CD4-positive, alpha-beta T cell treated with Interleukin-1 beta for 1 hour (primary cell): ENCODE measurements around the gene HYLS1.
"Not testable (repeated sequence)": the region's sequence is repeated elsewhere in the genome, so short reads cannot be mapped to it uniquely, and the experiment has no call there.

ENCODE experiments used
- DNase-seq, 2 donors: peaks; one replicate each; pipeline ENCODE4 v3.0.0-alpha.2; 2020 to 2022

HYLS1 gene

DNA sequence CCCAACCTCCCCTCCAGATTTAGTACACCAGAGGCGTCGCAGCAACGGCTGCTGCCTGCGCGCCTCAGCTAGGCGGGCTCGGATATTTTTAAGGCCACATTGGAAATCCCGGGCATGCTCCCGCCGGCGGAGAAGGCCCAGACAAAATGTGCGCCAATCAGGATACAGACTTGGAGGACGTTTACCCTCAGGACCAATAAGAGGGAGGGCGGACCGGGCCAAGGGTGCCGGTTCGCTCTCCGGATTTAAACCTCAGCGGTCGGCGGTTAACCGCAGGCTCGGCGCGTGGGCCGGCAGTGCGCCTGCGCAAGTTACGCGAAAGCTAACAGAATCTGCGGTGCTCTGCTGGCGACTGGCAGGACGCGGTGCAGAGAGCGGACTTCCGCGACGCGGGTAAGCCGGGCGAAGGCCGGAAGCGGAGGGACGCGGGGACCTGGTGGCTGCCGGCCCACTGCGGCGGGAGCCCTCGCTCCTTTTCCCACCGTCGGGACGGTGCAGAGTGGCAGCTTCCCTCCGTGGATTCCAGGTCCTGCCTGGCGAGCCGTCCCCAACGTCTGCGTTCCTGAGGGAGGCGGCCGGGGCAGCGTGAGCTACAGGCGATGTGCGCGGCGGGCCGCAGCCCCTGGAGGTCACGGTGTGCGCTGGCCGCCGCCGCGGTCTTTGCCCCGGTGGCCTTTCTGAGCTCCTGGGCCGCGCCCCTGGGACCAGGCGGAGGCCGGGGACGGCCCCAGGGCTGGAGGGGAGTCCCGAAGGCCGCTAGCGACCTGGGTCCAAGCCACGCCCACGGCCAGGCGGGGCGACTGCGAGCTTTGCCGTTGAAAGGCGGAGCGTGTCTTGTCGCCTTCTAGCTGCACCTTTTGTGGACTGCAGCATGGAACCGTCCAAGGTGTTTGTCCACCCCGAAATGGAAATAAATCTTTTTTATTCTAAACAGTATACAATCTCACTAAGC lies at the start of gene HYLS1:
Gene HYLS1 (plus strand): TSS at position 296 of the 952 bp plus-strand sequence. CDS start 11,701 bp downstream, outside the sequence.
- DNase-seq: peak; percentile 96

DNA sequence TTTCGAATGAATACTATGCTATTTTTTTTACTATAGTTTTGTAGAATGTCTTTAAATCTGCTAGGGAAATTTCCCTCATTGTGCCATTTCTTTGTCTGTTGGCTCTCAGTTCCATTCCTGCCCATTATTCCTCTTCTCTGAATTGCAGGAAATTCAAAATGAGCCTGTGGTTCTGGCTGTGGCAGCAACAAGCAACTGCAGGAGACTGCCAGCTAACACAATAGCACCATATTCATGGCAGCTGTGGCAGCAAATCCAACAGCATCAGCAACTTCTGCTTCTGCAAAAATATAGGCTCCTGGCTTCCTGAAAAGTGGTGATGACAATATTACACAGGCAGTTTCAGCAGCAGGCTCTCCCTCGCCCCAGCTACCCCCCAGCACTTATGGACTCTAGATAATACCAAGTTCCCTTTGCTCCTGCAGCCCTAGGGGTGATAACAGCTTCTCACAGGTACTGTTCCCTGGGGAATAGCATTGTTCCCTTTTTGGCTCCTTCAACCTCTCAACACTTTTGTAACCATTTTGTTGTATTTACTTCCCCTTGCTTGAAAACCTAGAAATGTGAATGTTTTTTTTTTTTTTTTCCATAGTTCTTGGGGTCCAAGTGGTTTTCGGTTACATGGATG lies 45.0 kb upstream of the HYLS1 start:
- DNase-seq: no peak

DNA sequence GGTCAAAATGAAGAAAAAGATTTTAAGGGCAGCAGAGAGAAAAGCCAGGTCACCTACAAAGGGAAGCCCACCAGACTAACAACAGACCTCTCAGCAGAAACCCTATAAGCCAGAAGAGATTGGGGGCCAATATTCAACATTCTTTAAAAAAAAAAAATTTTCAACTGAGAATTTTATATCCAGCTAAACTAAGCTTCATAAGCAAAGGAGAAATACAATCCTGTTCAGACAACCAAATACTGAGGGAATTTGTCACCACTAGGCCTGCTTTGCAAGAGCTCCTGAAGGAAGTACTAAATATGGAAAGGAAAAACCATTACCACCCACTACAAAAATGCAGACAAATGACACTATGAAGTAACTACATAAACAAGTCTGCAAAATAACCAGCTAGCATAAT lies 41.3 kb upstream of the HYLS1 start:
- no peak for DNase-seq

DNA sequence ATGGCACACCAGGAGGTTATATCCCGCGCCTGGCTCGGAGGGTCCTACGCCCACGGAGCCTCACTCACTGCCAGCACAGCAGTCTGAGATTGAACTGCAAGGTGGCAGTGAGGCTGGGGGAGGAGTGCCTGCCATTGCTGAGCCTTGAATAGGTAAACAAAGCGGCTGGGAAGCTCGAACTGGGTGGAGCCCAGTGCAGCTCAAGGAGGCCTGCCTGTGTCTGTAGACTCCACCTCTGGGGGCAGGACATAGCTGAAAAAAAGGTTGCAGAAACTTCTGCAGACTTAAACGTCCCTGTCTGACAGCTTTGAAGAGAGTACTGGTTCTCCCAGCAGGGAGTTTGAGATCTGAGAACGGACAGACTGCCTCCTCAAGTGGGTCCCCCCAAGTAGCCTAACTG lies 29.8 kb upstream of the HYLS1 start:
- not testable (repeated sequence) for DNase-seq

- DNase-seq: not testable (repeated sequence)
Observed at GRCh38 chr11:125862786-125863185, 24.7 kb upstream of the HYLS1 start.

DNA sequence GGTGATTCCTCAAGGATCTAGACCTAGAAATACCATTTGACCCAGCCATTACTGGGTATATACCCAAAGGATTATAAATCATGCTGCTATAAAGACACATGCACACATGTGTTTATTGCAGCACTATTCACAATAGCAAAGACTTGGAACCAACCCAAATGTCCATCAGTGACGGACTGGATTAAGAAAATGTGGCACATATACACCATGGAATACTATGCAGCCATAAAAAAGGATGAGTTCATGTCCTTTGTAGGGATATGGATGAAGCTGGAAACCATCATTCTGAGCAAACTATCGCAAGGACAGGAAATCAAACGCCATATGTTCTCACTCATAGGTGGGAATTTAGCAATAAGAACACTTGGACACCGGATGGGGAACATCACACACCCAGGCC lies 22.1 kb upstream of the HYLS1 start:
- DNase-seq: not testable (repeated sequence)

- no peak for DNase-seq
Observed at GRCh38 chr11:125869521-125869920, 17.9 kb upstream of the HYLS1 start.

DNA sequence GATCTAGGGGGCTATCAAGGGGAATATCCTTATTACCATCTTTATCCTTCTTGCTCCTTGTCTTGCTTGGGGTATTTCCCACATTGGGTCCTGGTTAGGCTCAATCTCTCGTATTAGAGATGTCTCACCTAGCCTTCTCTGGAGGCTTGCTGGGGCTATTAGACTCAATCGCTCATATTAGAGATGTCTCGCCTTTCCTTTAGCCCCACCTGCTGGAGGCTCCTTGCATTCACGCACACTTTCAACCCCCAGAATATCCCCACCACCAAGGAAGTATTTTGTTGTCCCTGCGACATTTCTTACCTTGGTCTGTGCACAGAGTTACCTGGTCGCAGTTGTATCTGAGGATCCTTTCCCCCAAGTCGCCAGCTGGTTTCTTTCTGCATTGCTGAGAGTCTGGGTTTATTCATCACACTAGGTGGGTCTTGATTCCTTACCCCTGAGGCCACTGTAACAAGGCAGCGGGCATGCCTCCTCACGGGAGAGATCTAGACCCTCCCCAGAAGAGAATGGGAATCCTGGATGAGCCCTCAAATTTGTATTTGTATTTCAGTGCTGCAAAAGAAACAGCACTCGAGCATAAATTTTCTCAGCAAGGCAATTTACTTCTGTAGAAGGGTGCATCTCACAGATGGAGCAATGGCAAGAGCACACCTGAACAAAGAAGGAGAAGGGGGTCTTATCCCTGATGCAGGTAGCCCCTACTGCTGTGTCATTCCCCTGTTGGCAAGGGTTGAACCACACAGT lies 15.9 kb upstream of the HYLS1 start:
- DNase-seq: peak in 1 of 2 donors; percentile 10

GRCh38 chr11:125872138-125872491 lies 15.4 kb upstream of the HYLS1 start:
- no peak for DNase-seq

- no peak for DNase-seq
Observed at GRCh38 chr11:125873881-125874555, 13.4 kb upstream of the HYLS1 start.

- peak; percentile 31 to 54 for DNase-seq
Observed at GRCh38 chr11:125874556-125875124, 12.8 kb upstream of the HYLS1 start.

DNA sequence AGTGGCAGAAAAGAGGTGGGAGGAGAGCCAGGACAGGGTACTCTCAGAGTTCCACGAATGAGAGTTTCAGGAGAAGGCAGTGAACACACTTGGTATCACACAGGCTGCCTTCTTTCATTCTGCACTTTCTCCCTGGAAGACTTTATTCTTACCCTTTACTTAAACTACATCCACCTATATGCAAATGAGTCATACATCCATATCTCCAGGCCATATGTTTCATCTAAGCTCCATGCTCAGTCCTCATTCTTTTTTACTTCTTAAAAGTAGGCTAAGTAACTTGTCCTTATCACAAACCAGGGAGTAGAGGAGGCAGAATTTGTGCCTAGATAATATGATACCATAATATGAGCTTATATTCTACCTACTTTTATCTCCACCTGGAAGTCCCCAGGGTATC lies 6.2 kb upstream of the HYLS1 start:
- DNase-seq: no peak

DNA sequence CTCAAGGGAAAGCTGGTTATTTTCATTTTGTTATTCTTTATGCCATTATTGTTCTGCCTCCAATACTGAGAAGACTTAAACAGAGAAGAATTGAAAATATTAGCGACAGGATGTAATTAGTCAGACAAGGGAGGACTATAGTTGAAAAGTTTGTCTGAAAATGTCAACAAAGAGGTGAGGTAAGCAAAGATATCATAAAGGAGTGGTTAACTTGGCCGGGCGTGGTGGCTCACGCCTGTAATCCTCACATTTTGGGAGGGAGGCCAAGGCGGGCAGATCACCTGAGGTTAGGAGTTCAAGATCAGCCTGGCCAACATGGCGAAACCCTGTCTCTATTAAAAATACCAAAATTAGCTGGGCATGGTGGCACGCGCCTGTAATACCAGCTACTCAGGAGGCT lies 4.1 kb upstream of the HYLS1 start:
- DNase-seq: no peak

DNA sequence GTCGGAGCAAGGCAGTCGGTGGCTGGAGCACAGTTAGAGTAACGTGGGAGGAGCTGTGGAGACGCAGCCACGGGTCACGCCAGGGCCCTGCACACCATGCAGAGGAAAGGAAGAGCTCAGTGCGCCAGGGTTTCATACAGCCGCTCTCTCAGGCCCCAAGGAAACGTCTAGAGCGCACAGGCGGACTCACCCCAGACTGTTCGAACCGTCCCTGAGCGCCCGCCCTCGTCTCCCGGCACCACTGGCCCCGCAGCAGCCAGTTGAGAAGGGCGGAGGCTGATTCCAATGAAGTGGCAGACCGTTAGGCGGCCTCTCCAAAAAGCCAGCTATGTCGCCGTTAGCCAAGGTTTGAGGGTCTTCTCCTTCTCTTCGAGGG lies 483 bp upstream of the HYLS1 start:
- DNase-seq: no peak

DNA sequence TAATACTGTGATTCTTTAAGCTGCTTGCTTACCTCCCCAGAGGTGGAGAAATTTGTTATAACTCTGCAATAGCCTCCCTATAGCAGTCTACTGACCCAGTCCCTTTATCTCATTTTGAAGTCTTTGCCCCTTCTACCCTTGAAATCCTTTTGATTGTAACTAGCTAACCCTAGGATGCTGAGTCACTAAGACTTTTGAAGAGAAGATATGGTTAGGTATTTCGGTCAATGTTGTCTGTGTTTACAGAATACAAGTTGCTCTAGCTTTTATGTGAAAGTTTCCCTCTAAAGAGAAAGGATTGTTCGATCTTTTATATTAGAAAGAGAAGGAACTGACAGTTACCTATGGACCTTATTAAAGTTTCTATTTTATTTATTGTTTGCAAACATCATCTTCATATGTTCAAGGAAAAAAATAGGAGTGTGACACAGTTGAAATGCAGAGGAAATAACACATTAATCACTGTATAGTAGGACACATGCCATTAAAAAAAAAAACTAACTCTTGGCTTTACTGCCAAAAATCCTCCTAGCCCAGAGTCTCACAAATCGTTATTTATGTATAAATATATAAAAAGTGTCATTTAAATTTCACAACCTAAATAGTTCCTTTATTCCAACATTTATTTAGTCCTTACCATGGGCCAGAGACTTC lies 3.1 kb downstream of the HYLS1 start:
- DNase-seq: no peak

DNA sequence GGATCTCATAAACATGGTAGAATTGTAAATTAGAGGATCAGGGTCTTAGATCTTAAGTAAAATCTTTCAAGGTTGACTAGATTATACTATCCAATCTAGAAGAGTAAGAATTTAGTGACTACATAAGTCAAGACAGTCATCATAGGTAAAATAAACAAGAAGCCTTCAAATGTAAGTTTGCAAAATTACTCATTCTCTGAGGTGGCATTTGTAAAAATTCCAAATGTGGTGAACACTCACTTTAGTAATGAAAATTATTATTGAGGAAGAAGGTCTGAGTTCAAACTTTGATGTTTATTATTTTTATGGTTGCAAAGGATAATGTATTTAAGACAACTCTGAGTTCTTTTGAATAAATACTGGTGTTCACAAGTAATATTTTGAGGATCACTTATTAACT lies 4.6 kb downstream of the HYLS1 start:
- DNase-seq: no peak

GRCh38 chr11:125892994-125893393 lies 5.5 kb downstream of the HYLS1 start:
- DNase-seq: no peak

- DNase-seq: no peak
Observed at GRCh38 chr11:125901872-125902271, 14.4 kb downstream of the HYLS1 start.

- DNase-seq: no peak
Observed at GRCh38 chr11:125902277-125902926, 14.9 kb downstream of the HYLS1 start.

DNA sequence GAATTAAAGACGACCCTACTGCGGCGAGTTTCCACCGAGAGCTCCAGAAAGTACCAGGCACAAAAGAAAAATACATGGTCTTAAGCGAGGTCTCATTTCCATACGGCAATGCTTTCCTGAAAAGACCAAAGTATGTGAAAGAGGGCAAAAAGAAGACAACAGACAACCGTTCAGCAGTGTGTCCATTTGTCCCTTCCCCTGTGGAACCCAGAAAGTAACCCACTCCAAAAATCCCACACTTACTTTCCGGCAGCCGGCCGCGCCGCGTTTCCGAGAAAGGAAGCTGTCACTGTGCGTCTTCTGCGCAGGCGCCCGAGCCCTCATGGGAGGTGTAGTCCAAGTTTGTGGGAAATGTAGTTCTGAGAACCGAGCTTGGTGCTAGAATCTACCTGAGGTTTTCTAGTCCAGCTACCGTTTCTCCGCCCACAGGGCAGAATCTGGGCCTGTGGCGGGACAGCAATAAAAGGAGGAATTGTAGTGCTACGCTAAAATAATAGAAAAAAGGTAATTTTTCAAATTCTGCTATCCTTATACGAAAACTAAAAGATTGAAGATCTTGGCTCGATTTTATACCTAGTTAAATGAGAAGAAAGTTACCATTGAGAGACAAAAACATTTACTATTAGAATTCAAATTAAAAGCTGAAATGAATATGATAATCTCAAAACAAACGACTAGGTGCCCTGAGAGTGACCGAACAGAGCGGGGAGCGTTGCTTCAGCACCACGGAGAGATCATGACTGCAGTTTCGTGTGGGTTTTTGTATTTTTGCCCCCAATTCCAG lies 15.7 kb downstream of the HYLS1 start, which contains the start of gene PUS3:
Gene PUS3 (minus strand): TSS at position 280 of the 784 bp plus-strand sequence. CDS start 6,922 bp downstream, outside the sequence.
- peak; percentile 88 for DNase-seq
